ENCODE results near the gene GOLGA3.
"Not testable (repeated sequence)": the region's sequence is repeated elsewhere in the genome, so short reads cannot be mapped to it uniquely, and the experiment has no call there.

GOLGA3 gene

DNA sequence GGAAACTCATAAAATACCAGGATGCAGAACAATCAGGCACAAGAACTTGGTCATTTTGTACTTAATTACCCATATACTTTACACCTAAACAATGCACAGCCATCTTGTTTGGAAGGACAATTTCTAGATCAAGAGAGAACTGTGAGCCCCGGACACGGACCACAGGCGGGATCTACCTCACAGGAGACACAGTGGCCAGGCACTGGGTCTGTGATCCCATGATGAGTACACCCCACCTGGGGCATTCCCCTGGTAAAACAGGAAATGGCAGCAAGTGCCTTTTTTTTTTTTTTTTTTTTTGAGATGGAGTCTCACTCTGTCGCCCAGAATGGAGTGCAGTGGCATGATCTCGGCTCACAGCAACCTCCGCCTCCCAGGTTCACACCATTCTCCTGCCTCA lies 15.2 kb downstream of the GOLGA3 start:
- DNase-seq, result no peak

DNA sequence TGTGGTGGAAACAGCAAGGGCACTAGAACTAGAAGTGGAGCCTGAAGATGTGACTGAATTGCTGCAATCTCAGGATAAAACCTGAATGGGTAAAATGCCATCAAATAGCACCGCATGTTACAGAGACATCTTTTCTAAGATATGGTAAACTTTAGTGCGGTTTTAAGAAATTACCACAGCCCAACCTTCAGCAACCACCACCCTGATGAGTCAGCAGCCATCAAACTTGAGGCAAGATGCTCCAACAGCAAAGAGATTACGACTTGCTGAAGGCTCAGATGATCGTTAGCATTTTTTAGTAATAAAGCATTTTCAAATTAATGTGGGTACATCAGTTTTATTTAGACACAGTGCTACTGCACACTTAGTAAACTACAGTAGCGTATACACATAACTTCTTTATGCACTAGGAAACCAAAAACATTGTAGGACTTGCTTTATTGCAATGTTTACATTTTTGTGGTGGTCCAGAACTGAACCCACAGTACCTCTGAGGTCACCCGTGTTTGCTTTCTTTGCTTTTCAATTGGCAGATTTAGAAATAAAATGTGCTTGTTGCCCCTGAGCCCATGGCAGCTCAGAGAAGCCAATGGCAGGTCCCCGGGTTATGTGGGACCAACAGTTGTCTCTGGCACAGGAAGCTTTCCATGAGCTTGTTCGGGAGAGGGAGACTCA lies 15.9 kb downstream of the GOLGA3 start:
- peak; percentile 21 for DNase-seq

DNA sequence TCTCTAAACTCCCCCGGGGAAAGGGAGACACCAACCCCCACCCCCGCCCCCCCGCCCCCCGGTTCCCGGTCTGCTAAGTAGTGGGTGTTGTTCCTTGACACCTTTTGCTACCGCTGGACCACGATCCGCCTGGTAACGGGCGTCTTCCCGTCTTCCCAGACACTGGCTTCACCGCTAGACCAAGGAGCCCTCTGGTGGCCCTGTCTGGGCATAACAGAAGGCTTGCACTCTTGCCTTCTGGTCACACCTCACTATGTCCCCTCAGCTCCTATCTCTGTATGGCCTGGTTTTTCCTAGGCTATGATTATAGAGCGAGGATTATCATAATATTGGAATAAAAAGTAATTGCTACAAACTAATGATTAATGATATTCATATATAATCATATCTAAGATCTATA lies 19.3 kb downstream of the GOLGA3 start:
- DNase-seq, result peak; percentile 24

DNA sequence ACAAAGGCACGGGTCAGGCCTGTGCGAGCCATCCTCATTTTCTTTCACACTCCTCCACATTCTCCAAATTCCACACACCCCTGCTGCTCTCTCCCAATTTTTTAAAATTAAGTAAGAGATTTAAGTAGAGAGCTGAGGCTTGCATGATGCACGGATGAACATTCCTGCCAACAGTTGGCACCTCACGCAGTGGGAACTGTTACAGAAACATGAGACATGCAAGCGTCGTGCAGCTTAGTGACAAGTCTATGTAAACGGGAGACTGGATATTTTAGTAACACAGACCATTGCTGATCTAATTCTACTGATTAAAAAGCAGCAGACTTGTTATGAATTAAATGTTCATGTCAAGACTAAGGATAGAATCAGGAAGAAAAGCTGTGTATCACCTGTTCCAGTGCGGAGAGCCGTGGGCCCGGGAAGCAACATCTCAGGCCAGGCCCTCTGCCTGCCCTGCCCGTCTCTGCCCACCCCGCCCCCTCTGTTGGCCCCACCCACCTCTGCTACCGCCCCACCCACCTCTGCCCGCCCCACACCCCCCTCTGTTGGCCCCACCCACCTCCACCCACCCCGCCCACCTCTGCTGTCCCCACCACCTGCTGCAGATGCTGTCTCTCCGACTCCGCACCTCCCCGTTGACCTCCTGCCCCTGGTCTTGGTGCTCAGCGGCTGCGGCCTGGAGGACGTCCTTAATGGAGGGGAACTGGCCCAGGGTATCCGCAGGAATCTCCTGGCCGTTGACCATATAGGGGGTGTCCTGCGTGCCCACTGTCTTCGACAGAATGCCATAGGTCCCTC lies 21.2 kb downstream of the GOLGA3 start:
- DNase-seq, result no peak

DNA sequence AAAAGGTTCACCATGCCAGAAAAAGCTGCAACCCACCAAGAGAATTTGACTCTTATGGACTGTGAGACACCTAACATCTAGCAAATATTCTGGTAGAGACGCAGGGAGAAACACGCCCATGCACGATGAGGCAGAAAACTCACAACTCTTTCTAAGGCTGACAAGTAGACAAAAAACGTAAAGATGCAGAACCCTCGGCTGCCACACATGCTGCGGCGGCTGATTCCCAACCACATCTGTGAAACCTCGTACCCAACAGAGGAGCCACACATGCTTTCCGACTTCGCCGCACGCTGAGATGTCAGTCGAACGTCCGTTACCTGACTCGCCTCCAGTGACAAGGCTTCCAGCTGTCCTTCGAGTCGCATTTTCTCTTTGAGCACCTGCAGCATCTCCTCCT lies 21.8 kb downstream of the GOLGA3 start:
- no peak for DNase-seq

DNA sequence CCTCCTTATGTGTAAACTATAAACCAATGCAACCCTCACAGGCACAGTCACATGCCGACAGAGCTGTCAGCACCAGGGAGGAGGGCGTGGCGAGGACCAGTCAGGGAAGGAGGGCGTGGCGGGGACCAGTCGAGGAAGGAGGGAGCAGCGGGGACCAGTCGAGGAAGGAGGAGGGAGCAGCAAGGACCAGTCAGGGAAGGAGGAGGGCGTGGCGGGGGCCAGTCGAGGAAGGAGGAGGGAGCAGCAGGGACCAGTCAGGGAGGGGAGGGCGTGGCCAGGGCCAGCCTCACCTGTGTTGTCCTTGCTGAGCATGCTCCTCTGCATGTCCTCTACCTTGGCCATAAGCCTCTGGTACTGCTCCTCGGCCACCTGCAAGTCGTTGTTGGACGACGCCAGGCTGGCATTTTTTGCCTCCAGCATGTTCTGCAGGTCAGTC lies 24.2 kb downstream of the GOLGA3 start:
- no peak for DNase-seq

DNA sequence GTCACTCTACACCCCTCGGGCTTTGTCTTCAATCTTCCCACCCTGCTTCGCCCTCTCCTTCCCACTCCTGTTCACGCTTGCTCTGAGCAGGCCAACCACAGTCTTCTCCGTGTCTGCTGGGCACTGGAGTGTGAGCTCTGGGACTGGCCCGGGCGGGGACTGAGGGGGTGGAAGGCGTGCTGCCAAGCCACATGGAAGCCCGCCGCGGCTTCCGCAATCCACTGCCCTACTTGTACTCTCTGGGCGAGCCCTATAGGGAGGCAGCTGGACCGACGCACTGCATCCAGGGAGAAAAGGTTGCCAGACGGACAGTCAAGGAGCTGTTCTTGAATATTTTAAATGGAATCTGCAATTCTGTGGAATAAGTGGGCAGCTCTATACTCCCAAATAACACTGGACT lies 24.8 kb downstream of the GOLGA3 start:
- no peak for DNase-seq

DNA sequence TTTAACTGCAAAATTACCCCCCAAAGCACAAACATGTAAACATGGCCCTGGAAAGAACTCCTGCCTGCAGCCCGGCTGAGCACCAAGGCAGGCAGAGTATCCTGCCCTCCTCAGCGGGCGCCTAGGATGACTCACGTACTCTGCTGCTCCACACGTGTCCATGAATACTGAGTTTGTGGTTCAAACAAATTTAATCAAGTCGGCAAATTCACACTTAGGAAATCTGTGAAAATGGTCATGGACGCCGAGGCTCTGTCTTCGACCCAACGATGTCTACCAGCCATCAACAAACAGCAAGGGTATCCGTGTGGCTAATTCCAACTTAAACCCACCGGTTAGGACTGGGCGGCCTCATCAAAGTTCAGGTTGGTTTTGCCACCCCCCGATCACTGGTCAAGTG lies 25.5 kb downstream of the GOLGA3 start:
- DNase-seq, result no peak

DNA sequence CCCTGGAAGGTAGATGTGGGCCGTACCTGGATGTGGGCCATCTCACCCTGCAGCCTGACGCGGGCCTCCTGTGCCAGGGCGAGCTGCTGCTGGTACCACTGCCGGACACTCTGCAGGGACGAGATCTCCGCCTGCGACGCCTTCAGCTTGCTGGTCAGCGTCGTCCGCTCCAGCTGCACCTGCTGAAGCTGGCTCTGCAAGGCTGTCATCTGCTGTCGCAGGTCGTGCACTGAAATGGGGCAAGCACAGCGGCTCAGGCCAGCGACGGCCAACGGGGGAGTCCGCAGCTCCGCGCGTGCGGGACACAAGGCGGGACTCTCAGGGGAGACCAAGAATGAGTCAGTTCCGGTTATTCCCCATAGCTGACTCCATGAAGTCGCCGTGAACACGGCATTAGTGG lies 26.9 kb downstream of the GOLGA3 start:
- no peak for DNase-seq

DNA sequence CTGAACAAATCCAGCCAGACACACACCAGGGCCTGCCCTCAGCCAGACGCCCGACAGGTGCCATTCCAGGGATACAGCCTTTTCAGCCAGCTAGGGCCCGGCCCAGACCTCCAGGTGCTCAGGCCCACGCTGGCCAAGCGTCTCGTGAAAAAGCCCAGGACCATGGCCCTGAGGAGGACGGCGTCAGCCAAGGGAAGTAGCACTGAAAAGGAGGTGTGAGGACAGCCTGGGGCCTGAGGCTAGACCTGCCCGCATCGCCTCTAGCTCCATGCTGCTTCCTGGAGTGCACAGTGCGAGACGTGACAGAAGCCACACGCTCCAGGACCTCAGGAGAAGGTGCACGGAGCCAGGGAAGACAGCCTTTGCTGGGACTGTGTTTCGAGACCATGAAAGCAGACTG lies 29.8 kb downstream of the GOLGA3 start:
- no peak for DNase-seq

DNA sequence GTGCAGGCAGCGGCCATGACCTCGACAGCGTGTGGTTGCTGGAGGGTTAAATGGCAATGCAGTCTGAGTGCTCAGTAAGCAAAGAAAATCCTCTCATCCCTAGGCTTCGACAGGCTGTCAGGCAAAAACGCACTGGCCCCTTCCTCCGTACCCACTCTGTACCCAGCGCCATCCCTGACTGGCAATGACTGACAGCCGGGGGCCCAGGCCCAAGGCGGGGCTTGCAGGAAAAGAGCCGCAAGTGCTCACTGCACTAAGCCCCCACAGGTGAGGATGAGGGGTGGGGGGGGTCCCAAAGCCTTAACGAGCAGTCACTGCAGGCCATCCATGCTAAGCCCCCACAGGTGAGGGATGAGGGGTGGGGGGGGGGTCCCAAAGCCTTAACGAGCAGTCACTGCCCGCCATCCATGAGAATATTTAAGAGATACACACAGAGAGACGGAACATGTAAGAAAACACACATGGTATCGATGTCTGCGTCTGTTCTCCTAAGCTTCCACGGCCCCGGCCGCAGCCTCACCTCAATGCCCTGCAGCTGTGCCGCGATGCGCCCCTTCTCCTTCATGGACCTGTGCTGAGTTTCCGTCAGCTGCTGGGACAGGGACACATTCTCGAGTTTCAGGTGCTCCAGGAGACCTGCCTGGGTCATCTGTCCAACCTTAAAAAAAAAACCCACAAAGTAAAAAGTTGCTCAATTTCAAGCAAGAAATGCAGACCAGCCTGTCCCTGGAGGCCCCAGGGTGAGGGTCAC lies 30.7 kb downstream of the GOLGA3 start:
- DNase-seq, result no peak

DNA sequence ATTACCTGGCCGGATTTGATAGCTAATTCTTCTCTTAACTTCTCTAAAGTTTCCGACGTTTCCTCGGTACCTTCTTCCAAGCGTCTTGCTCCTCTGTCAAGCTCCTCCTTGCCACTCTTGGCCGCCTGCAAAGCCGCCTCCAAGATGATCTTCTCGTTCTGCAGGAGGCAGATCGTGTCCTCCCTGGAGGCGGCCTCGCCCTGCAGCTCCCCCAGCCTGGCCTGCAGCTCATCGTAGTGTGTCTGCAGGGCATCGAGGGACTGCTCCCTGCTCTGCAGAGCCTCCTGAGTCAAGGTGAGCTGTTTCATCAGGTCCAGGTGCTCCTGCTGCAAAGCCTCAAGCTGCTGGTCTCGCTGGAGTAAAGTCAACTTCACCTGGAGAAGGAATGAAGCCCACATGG lies 32.8 kb downstream of the GOLGA3 start:
- DNase-seq, result no peak

DNA sequence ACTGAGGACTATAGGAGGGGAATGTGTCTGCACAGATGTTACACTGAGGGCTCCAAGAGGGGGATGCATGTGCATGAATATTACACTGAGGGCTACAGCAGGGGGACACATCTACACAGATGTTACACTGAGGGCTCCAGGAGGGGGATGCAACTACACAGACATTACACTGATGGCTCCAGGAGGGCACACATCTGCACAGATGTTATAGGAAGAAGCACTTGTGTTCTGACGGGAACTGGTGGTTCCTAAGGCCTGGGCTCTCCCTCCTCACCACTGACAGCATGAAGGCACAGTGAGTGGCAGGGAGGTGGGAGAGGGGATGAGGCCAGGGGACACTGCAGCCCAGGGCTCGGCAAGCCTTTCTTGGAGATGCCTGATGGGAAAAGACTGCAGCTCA lies 36.7 kb downstream of the GOLGA3 start:
- DNase-seq, result not testable (repeated sequence)

DNA sequence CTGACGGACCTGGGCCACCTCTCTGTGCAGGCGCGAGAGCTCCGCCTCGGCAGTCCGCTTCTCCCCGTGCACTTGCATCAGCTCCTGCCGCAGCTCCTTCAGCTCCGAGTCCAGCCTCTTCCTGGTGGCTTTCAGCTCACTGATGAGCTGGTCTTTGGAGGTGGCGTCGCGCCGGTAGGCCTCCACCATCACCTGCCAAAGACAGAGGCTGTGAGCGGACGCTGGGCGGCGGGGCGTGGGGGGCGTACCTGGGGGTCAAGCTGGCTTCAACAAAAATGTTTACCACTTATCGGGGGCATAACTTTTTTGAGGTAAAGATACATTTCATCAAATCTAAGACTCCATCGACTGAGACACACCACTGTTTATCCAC lies 39.6 kb downstream of the GOLGA3 start:
- DNase-seq, result no peak

DNA sequence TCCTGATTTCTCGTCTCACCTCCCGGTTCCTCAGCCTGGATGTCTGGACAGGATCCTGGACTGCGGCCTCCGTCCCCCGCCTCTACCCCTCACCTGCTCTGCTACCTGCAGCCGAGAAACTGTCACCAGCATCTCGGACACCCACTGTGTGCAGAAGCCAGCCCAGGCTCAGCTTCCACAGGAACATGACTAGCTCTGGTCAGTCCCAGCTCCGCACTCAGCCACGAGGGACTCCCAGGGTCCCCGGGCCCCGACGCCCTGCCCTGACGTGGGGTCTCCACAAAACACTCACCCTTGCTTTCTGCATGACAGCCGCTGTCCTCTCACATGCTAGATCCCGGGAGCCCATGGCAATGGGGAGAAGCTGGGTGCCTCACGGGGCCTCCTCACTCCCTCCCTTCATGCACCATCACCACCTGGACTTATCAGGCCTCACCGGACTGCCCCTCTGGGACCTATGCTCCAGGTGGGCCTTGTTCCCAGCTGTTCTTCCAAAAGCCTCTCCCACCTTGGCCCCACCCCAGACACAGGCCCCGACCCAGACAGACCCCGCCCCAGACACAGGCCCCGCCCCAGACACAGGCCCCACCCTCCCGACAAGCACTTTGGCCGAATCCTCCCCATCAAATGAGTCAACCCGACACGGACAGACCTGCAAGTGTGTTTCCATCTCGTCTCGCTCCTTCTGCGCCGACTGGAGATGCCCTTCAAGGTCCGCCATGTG lies 40.1 kb downstream of the GOLGA3 start:
- no peak for DNase-seq

DNA sequence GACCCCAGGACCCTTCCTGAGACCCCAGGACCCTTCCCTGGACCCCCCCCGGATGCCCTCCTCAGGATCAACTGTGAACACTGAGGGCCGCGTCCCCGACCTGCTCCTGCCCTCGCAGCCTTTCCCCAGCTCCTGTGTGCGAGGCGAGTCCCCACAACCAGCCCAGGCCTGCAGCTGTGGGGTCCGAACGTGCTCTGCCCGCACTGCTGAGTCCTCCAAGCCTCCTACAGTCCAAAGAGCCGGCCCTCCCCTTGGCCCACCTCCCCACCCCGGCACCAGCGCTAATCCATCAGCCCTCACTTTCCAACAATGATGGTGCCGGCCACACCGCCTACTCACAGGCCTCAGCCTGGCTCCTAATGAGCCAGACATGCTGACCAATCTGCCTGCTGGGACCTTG lies 40.8 kb downstream of the GOLGA3 start:
- no peak for DNase-seq

DNA sequence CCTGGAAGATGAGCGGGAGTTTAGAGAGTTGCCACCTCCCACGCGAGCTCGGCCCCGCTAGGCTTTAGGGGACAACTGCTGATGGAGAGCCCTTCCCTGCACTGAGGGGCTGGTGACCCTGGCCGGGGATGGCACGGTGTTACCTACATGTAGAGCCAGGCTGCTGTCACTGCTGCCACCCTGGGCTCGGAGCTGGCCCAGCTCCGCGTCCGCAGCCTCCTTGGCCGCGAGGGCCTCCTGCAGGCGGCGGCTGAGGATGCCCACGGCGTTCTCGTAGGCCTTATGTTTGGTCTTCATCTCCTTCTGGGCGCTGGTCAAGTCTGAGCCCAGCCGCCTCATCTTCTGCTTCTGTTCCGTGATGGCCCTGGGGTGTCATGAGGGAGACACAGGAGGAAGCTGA lies 42.5 kb downstream of the GOLGA3 start:
- DNase-seq, result no peak

DNA sequence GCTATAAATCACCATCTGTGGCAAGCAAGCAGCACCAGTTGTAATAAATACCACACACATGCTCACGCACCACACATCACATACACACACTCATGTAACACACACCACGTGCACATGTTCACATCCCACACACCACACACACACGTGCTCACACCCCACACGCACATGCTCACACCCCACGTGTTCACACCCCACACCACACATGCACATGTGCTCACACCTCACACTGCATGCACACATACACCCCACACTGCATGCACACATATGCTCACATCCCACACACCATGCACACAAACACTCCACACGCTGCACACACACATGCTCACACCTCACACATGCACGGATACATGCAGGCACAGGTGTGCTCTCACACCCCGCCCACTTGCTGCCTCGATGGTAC lies 44.1 kb downstream of the GOLGA3 start:
- no peak for DNase-seq

DNA sequence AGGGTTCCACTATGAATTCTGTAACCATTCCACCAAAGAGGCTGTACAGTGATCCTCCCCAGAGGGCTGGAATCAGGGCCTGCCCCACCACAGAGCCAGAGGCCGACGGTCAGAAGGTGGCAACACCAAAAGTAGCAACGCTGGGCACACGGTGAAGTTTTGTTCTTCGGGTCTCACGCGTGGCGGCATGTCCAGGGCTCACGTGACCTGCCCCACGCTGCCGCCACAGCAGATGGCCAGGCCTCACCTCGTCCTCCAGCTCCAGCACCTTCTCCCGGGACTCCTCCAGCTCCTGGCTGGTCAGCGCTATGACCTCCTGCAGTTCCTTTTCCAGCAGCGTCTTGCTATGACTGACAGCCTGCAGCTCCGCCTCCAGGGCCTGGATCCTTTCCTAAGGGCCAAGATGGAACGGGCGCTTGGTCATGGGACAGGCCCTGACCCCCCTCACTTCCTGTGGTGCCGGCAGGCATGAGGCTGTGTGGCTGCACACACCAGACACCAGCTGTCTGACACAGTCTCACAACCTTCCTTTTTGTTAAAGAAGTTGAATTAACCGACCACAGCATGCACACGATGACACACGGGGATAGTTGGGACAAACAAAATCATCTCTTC lies 44.6 kb downstream of the GOLGA3 start:
- no peak for DNase-seq

DNA sequence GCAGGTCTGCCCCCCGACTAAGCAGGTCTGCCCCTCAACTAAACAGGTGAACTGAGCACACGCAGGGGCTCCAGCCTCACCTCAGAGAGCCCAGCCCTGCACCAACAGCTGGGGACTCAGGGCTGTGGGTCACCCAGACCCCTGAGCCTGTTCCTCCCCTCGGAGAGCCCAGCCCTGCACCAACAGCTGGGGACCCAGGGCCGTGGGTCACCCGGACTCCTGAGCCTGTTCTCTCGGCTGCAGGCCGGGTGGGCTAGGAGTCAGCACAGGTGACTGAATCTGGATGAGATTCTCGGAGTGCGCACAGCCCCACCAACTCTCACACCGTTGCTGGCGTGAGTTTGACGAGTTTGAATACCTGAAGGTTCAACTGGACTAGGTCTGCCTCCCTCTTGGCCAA lies 46.7 kb downstream of the GOLGA3 start:
- DNase-seq, result no peak

DNA sequence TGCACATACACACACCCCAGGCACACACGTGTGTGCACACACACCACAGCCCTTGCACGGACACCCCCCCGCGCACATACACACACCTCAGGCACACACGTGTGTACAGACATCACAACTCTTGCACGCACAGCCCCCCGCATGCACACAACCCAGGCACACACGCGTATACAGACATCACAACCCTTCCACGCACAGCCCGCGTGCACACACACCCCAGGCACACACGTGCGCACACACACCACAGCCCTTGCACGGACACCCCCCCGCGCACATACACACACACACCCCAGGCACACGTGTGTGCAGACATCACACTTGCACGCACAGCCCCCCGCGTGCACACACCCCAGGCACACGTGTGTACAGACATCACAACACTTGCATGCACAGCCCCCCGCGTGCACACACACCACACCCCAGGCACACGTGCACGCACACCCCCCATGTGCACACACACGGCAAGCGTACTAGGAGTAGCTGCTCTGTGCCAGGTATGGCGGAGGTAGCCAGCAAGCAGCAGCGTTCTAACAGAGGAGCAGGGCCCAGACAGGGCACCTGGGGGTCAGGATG lies 48.8 kb downstream of the GOLGA3 start:
- DNase-seq, result no peak

DNA sequence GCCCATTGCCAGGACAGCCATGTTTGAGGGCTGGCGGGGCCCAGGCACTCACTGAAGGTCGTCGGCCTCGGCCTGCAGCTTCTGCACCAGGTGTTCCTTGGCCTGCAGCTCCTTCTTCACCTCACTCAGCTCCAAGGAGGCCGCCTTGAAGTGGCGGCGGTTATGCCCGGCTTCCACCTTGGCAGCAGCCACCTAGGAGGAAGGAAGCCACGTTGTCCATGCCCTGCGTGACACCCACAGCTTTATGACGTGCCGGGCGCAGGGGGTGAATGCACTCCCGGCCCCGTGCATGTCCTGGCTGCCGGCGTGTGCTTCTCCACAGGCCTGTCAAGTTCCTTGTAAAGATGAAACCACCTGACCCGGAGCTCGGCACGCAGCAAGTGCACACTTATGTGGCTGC lies 51.1 kb downstream of the GOLGA3 start:
- DNase-seq, result no peak
